ENCODE data around the gene PGLYRP4.

GRCh38 chr1:153310526-153310925, 38.1 kb downstream of the PGLYRP4 start:
- TF ChIP-seq, protein P1, sequence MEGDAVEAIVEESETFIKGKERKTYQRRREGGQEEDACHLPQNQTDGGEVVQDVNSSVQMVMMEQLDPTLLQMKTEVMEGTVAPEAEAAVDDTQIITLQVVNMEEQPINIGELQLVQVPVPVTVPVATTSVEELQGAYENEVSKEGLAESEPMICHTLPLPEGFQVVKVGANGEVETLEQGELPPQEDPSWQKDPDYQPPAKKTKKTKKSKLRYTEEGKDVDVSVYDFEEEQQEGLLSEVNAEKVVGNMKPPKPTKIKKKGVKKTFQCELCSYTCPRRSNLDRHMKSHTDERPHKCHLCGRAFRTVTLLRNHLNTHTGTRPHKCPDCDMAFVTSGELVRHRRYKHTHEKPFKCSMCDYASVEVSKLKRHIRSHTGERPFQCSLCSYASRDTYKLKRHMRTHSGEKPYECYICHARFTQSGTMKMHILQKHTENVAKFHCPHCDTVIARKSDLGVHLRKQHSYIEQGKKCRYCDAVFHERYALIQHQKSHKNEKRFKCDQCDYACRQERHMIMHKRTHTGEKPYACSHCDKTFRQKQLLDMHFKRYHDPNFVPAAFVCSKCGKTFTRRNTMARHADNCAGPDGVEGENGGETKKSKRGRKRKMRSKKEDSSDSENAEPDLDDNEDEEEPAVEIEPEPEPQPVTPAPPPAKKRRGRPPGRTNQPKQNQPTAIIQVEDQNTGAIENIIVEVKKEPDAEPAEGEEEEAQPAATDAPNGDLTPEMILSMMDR (IDR thresholded peaks at IDR 0.05) = no peak
- TF ChIP-seq POLR2A (IDR thresholded peaks at IDR 0.05) = no peak

Measured in heart left ventricle (tissue), 13 donors.